K562 treated with DMSO at 1 percent for 48 hours (cell line): ENCODE measurements around the gene AADAT. TPM values are rescaled to one million over a fixed set of nuclear protein-coding genes. Genes with fewer than 3 reads are reported as not detected.

Experiments used
- total RNA-seq: library from RNA; unstranded; fragments of 300-600 nt; gene quantifications from 2 replicates; pipeline ENCODE4 v1.2.3, GENCODE V29; 2022; ENCODE audit warnings: low replicate concordance; ENCODE audit errors: extremely low read depth

Gene AADAT
- not detected in 2 replicates for total RNA-seq

DNA sequence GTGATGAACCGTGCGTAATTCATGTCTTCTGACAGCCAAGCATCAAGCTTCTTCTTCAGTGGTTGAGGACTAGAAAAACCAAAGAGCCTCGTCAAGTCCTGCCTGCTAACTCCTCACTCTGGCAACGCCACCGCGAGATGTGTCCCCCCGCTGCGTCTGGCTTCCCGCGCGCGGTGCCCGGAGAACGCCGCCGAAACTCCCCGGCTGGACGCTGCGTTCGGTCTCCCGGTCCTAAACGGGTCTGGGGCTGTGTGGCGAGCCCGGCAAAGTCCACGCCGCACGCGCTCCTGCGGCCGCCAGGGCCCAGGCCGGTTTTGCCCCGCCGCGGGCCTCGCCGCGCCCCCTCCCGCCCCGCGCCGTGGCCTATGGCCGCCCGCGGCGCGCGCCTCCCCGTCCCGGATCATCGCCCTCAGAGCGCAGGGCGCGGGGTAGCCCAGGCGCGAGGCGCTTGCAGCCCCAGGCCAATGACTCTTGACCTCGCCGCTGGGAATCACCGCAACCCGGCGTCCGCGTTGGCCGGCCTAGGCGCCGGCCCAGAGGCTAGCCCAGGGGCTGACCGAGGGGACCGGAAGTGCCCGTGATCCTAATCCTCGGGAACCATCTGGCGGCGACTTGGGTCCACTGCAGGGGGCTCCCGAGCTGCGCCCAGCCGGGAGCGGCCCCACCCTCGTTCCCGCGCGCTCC is at the start of gene AADAT:
TSS of gene AADAT (minus strand) at position 289 of the 684 bp plus-strand sequence. CDS start at position 23, 266 bp downstream.

DNA sequence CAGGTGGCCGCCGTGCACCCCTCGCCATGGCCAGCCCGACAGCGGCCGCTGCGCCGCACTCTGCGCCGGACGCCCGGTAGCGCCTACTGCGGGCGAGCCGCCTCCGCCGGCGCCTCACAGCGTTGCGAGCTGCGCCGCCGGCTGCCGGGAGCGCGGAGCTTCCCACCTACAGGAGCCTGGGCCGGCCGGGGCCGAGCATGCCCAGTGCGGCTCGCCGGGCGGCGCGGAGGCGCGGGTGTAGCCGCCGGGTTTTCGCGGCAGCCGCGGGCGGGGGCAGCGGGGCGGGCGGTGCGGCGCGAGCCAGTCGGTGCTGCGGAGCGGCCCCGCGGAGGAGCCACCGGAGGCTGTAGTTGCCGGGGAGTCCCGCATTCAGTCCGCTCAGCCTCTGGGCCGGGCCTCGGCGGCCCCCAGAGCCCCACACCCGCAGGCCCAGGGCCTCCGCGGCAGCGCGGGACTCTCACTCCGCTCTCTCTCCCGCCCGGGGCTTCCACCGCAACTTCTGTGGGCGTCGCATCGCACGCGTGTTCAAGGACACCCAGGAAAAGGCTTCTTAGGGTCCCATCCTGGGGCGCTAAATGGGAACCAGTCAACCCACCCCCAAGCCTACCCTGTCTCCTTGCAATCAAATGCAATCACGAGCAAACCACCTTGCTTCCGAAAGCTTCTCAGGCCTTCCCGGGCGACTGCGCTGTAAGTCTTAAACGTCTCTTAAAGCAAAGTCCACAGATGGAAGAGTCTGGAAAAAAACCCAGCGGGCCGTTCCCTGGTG is 63.3 kb downstream of the AADAT start, which contains the start of gene MFAP3L:
TSS of gene MFAP3L (minus strand) at position 143 of the 769 bp plus-strand sequence. CDS start 20,518 bp downstream, outside the sequence.

Other genes with a start within 250 kb of the AADAT start
- gene MFAP3L, start 63.6 kb downstream of the AADAT start, total RNA-seq: not detected in 2 replicates